Cardiac muscle cell (in vitro differentiated cells and primary cell): ENCODE measurements around the gene GPRASP3. TPM values are rescaled to one million over a fixed set of nuclear protein-coding genes. Genes with fewer than 3 reads are reported as not detected.

Experiments used
- DNase-seq, 2 donors: peaks; one replicate each; pipeline versions ENCODE4 v3.0.0 to v3.0.0-alpha.2; 2010 to 2017; ENCODE audit warnings: low read depth in 1 of 2, low spot score in 1 of 2
- H3K27ac ChIP-seq: fragments of 200-600 bp; sonication (generic); 2 replicates; pipeline ENCODE4 v1.5.1; 2016
- H3K27me3 ChIP-seq: fragments of 200-600 bp; sonication (generic); 2 replicates; pipeline ENCODE4 v1.6.0; 2016; ENCODE audit warnings: control low read depth
- H3K36me3 ChIP-seq: fragments of 200-600 bp; sonication (generic); 2 replicates; pipeline ENCODE4 v1.5.1; 2016; ENCODE audit warnings: control low read depth
- H3K4me1 ChIP-seq: fragments of 200-600 bp; sonication (generic); 2 replicates; pipeline ENCODE4 v1.8.1; 2017; ENCODE audit warnings: low read depth, mild to moderate bottlenecking, mixed run types
- H3K4me3 ChIP-seq: fragments of 200-600 bp; sonication (generic); 2 replicates; pipeline ENCODE4 v1.5.1; 2016; ENCODE audit warnings: mild to moderate bottlenecking
- H3K9me3 ChIP-seq: fragments of 200-600 bp; sonication (generic); 2 replicates; pipeline ENCODE4 v1.5.1; 2017; ENCODE audit warnings: low read depth, mild to moderate bottlenecking, control low read depth
- CTCF ChIP-seq: IDR thresholded peaks from 2 replicates; pipeline ENCODE4 v1.5.1; 2012; ENCODE audit warnings: low read depth, mild to moderate bottlenecking, low read length
- polyA plus RNA-seq: library from polyadenylated mRNA; unstranded; fragments of >200 nt; fragmentation: Nextera tagmentation; extraction: Ambion mirVana; gene quantifications from 2 replicates; pipeline ENCODE4 v1.2.1, GENCODE V29; 2016
- total RNA-seq: library from RNA; depleted of rRNA; stranded (reverse); fragments of >200 nt; gene quantifications from 2 replicates; pipeline ENCODE4 v1.2.3, GENCODE V29; 2016

The GPRASP3 gene
- total and polyA plus RNA-seq, 2 experiments from 2014 or later: 8.9 to 12.7 TPM

GRCh38 chrX:102696306-102696705 lies 24.2 kb upstream of the GPRASP3 start:
- Histone ChIP-seq H3K27ac (no peak overlapping the region), H3K4me1 (no peaks in the 10 kb centered on the region), H3K9me3 (no peaks in the 10 kb centered on the region), H3K4me3 (no peak overlapping the region), H3K27me3 (no peaks in the 10 kb centered on the region), H3K36me3 (peaks cover 3% of the 10 kb centered on the region)
- DNase-seq: no peak
- no peak for TF ChIP-seq CTCF

GRCh38 chrX:102697494-102697893 lies 23.0 kb upstream of the GPRASP3 start:
- Histone ChIP-seq H3K27ac (no peak overlapping the region), H3K4me3 (no peak overlapping the region), H3K27me3 (no peaks in the 10 kb centered on the region), H3K9me3 (no peaks in the 10 kb centered on the region), H3K4me1 (no peaks in the 10 kb centered on the region), H3K36me3 (peaks cover 3% of the 10 kb centered on the region)
- peak in 1 of 2 donors; percentile 62 for DNase-seq
- TF ChIP-seq CTCF: no peak

GRCh38 chrX:102708900-102709299 lies 11.6 kb upstream of the GPRASP3 start:
- DNase-seq: no peak
- Histone ChIP-seq H3K27me3 (no peaks in the 10 kb centered on the region), H3K4me3 (no peak overlapping the region), H3K27ac (no peak overlapping the region), H3K9me3 (no peaks in the 10 kb centered on the region), H3K4me1 (no peaks in the 10 kb centered on the region), H3K36me3 (no peaks in the 10 kb centered on the region)
- no peak for TF ChIP-seq CTCF

- no peak overlapping the region for H3K27ac ChIP-seq
- no peaks in the 10 kb centered on the region for H3K27me3 ChIP-seq
- H3K4me3 ChIP-seq: peak overlapping the region; percentile 78
- peak in 1 of 2 donors; percentile 3 for DNase-seq
- H3K9me3 ChIP-seq: no peaks in the 10 kb centered on the region
- TF ChIP-seq CTCF: no peak
- H3K4me1 ChIP-seq: no peaks in the 10 kb centered on the region
- H3K36me3 ChIP-seq: no peaks in the 10 kb centered on the region
Measured at GRCh38 chrX:102711872-102712215, 8.7 kb upstream of the GPRASP3 start.

GRCh38 chrX:102712216-102712966 lies 8.2 kb upstream of the GPRASP3 start, which contains the start of gene GPRASP2:
Gene GPRASP2, plus strand, starts transcription at chrX:102712448. Its CDS starts 2,422 bp downstream, at chrX:102714870.
- Histone ChIP-seq H3K27ac (peak within 1 kb of the TSS; percentile 39), H3K9me3 (no peaks in the 10 kb centered on the region), H3K36me3 (no peaks in the 10 kb centered on the region), H3K27me3 (no peaks in the 10 kb centered on the region), H3K4me3 (peak within 1 kb of the TSS; percentile 78), H3K4me1 (no peaks in the 10 kb centered on the region)
- TF ChIP-seq CTCF: no peak
- peak; percentile 30 to 55 for DNase-seq
